ENCODE results near the gene LMBRD2.

Gene LMBRD2

GRCh38 chr5:36079200-36079781 is 72.4 kb downstream of the LMBRD2 start:
- peak; percentile 51 for DNase-seq (ENCODE audit: low read depth)
- no peak overlapping the region for H3K4me3 ChIP-seq (ENCODE audit: control insufficient read depth, low read depth, low read length)
- peak; percentile 81 for TF ChIP-seq CTCF (conservative IDR thresholded peaks at IDR 0.05; ENCODE audit: control insufficient read depth, insufficient read depth, low read depth, low read length)

- TF ChIP-seq CTCF (conservative IDR thresholded peaks at IDR 0.05; ENCODE audit: control insufficient read depth, insufficient read depth, low read depth, low read length) = no peak
- no peak overlapping the region for H3K4me3 ChIP-seq (ENCODE audit: control insufficient read depth, low read depth, low read length)
- DNase-seq (ENCODE audit: low read depth) = no peak
Observed at GRCh38 chr5:36078430-36078829, 73.3 kb downstream of the LMBRD2 start.

- no peak overlapping the region for H3K4me3 ChIP-seq (ENCODE audit: control insufficient read depth, low read depth, low read length)
- DNase-seq (ENCODE audit: low read depth) = no peak
- TF ChIP-seq CTCF (conservative IDR thresholded peaks at IDR 0.05; ENCODE audit: control insufficient read depth, insufficient read depth, low read depth, low read length) = peak; percentile 3
Observed at GRCh38 chr5:36073595-36074216, 78.0 kb downstream of the LMBRD2 start.

GRCh38 chr5:36070687-36071571 is 80.8 kb downstream of the LMBRD2 start:
- DNase-seq (ENCODE audit: low read depth) = no peak
- peak overlapping the region; percentile 20 for H3K4me3 ChIP-seq (ENCODE audit: control insufficient read depth, low read depth, low read length)
- TF ChIP-seq CTCF (conservative IDR thresholded peaks at IDR 0.05; ENCODE audit: control insufficient read depth, insufficient read depth, low read depth, low read length) = no peak

- no peak for DNase-seq (ENCODE audit: low read depth)
- H3K4me3 ChIP-seq (ENCODE audit: control insufficient read depth, low read depth, low read length) = no peak overlapping the region
- no peak for TF ChIP-seq CTCF (conservative IDR thresholded peaks at IDR 0.05; ENCODE audit: control insufficient read depth, insufficient read depth, low read depth, low read length)
Observed at GRCh38 chr5:36068751-36069281, 82.9 kb downstream of the LMBRD2 start.

GRCh38 chr5:36066540-36067210 is 85.0 kb downstream of the LMBRD2 start, which contains the start of gene UGT3A2:
Gene UGT3A2, minus strand, starts transcription at chr5:36066882. Its CDS starts 93 bp downstream, at chr5:36066789.
- DNase-seq (ENCODE audit: low read depth) = no peak
- no peak within 1 kb of the TSS for H3K4me3 ChIP-seq (ENCODE audit: control insufficient read depth, low read depth, low read length)
- TF ChIP-seq CTCF (conservative IDR thresholded peaks at IDR 0.05; ENCODE audit: control insufficient read depth, insufficient read depth, low read depth, low read length) = no peak
